ENCODE results near the gene ALDOC.

ALDOC gene

DNA sequence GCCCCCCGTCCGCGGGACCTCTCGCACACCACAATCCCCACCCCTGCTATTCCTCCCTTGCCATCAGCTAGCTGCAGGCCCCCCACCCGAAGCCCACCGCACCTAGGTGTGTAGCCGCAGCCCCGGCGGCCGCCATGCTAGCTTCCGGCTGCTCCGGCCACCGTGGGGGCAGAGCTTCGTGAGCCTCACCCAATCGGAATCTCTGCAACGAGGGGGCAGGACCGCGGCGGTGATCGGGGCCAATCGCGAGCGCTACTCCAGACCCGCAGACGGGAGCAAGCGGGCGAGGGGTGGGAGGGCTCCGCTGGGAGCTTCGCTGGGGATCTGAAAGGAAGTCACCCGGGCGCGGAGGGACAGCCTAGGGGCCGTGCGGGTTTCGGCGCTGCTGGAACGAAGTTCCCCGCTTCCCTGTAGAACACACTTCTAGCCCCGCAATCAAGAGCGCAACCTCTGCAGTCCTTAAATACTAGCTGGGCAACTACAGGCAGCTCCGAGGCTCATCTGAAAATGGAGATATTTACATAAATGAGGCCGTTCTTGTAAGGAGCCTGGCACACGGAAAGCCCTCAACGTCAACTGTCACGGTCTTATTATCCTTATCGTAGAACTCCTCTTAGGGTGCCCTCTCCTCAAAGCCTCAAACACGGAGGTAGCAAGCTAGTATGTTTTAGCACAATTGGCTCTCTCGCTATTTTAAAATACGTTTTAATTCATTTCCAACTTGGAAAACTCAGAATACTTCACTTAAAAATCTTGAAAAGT is 5.2 kb downstream of the ALDOC start, which contains the start of gene PIGS:
PIGS (minus strand) TSS at position 164 of the 762 bp plus-strand sequence; CDS start at position 136, 28 bp downstream.
- Histone ChIP-seq H3K4me1 (ENCODE audit: low read length) (peaks cover 26% of the 10 kb centered on the region), H3K36me3 (replicated peaks; ENCODE audit: insufficient read depth, low read length) (no peaks in the 10 kb centered on the region; the same call in 1 of the 2 replicates), H4K20me1 (ENCODE audit: insufficient read depth, low read length) (no peaks in the 10 kb centered on the region; the same call in 1 of the 2 replicates), H3K27ac (ENCODE audit: low read length) (peak within 1 kb of the TSS; percentile 67; the same call in 1 of the 2 replicates), H3K79me2 (ENCODE audit: low read length) (peaks cover 41% of the 10 kb centered on the region), H3F3A (ENCODE audit: insufficient read depth, low read length) (0 out of 2 replicates have a peak, but pooled peaks cover 15% of the 10 kb centered on the region), H3K9ac (ENCODE audit: low read length) (peak within 1 kb of the TSS; percentile 92), H3K27me3 (replicated peaks; ENCODE audit: insufficient read depth, low read length) (no peaks in the 10 kb centered on the region), H3K9me2 (replicated peaks; ENCODE audit: insufficient read depth, low read length) (no peaks in the 10 kb centered on the region), H3K4me3 (ENCODE audit: low read length) (peak within 1 kb of the TSS; percentile 99), H3K4me2 (ENCODE audit: low read depth, low read length) (peak within 1 kb of the TSS; percentile 93), H2AFZ (ENCODE audit: low read length) (peak within 1 kb of the TSS; percentile 95), H3K9me3 (replicated peaks; ENCODE audit: insufficient read depth, low read length) (no peaks in the 10 kb centered on the region)
- DNase-seq, result peak; percentile 95
- TF ChIP-seq EZH2 (optimal IDR thresholded peaks at IDR 0.05; ENCODE audit: low read depth, low read length), result no peak
- TF ChIP-seq EZH2phosphoT487 (IDR thresholded peaks at IDR 0.05; ENCODE audit: low read length), result no peak
- TF ChIP-seq, protein P1, sequence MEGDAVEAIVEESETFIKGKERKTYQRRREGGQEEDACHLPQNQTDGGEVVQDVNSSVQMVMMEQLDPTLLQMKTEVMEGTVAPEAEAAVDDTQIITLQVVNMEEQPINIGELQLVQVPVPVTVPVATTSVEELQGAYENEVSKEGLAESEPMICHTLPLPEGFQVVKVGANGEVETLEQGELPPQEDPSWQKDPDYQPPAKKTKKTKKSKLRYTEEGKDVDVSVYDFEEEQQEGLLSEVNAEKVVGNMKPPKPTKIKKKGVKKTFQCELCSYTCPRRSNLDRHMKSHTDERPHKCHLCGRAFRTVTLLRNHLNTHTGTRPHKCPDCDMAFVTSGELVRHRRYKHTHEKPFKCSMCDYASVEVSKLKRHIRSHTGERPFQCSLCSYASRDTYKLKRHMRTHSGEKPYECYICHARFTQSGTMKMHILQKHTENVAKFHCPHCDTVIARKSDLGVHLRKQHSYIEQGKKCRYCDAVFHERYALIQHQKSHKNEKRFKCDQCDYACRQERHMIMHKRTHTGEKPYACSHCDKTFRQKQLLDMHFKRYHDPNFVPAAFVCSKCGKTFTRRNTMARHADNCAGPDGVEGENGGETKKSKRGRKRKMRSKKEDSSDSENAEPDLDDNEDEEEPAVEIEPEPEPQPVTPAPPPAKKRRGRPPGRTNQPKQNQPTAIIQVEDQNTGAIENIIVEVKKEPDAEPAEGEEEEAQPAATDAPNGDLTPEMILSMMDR (IDR thresholded peaks at IDR 0.05; ENCODE audit: low read length), result no peak

DNA sequence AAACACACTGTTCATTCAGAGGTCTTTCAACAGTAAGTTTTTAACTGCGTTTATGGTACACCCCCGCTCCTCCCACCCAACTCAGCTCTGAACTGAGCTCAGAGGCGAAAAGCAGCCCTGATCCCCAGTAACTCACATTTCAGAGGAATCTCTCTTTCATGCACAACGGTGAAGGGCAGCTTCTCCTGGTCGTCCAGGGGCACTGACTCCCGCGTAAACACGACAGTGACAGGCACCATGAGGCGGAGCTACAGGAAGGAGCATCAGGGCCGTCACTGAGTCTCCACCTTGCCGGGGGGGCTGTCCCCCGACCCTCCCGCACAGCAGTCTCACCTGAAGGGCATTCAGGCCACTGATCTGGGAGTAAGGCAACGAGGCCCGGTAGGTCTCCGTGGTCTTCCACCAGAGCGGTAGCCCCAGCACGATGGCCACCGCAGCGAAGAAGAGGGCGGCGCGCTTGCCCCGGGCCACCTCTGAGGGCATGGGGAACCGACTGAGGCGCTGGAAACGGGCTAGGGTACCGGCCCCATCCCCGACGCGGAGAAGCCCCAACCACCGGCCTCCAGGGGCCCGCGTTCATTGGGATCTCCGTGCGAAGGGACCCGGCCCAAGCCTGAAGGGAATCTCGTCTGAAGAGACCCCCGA is 5.9 kb downstream of the ALDOC start:
- Histone ChIP-seq H3F3A (ENCODE audit: insufficient read depth, low read length) (0 out of 2 replicates have a peak, but pooled peaks cover 15% of the 10 kb centered on the region), H3K4me3 (ENCODE audit: low read length) (peak overlapping the region; percentile 99), H3K4me1 (ENCODE audit: low read length) (peaks cover 26% of the 10 kb centered on the region), H3K27ac (ENCODE audit: low read length) (peak overlapping the region; percentile 67; the same call in 1 of the 2 replicates), H3K9me3 (replicated peaks; ENCODE audit: insufficient read depth, low read length) (no peaks in the 10 kb centered on the region), H3K9me2 (replicated peaks; ENCODE audit: insufficient read depth, low read length) (no peaks in the 10 kb centered on the region), H3K36me3 (replicated peaks; ENCODE audit: insufficient read depth, low read length) (no peaks in the 10 kb centered on the region; the same call in 1 of the 2 replicates), H2AFZ (ENCODE audit: low read length) (peak overlapping the region; percentile 95), H3K9ac (ENCODE audit: low read length) (peak overlapping the region; percentile 92), H4K20me1 (ENCODE audit: insufficient read depth, low read length) (no peaks in the 10 kb centered on the region; the same call in 1 of the 2 replicates), H3K27me3 (replicated peaks; ENCODE audit: insufficient read depth, low read length) (no peaks in the 10 kb centered on the region), H3K79me2 (ENCODE audit: low read length) (peaks cover 48% of the 10 kb centered on the region), H3K4me2 (ENCODE audit: low read depth, low read length) (peak overlapping the region; percentile 71)
- TF ChIP-seq, protein P1 (IDR thresholded peaks at IDR 0.05; ENCODE audit: low read length), result no peak
- no peak for TF ChIP-seq EZH2phosphoT487 (IDR thresholded peaks at IDR 0.05; ENCODE audit: low read length)
- no peak for TF ChIP-seq EZH2 (optimal IDR thresholded peaks at IDR 0.05; ENCODE audit: low read depth, low read length)
- DNase-seq, result peak; percentile 47

DNA sequence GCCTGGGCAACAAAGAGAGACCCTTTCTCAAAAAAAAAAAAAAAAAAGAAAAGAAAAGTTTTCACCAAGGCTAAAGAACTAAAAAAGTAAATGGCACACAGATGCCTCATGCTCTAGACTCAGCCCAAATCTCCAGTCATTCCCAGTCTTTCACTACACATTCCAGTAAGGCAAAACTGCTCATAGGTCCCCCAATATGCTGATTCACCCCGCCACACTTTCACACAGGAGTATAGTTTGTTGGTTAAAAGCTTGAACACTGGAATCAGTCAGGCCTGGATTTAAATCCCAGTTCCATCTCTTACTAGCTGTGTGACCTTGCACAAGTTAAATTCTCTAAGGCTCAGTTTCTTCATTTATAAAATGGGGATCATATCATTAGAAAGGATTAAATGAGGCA is 7.2 kb downstream of the ALDOC start:
- Histone ChIP-seq H3K27ac (ENCODE audit: low read length) (no peak overlapping the region), H3K9me3 (replicated peaks; ENCODE audit: insufficient read depth, low read length) (no peaks in the 10 kb centered on the region), H3F3A (ENCODE audit: insufficient read depth, low read length) (0 out of 2 replicates have a peak, but pooled peaks cover 15% of the 10 kb centered on the region), H4K20me1 (ENCODE audit: insufficient read depth, low read length) (no peaks in the 10 kb centered on the region; the same call in 1 of the 2 replicates), H3K4me1 (ENCODE audit: low read length) (peaks cover 26% of the 10 kb centered on the region), H3K79me2 (ENCODE audit: low read length) (peaks cover 61% of the 10 kb centered on the region), H3K4me3 (ENCODE audit: low read length) (peak overlapping the region; percentile 99; the same call in 1 of the 2 replicates), H3K36me3 (replicated peaks; ENCODE audit: insufficient read depth, low read length) (no peaks in the 10 kb centered on the region; the same call in 1 of the 2 replicates), H3K9me2 (replicated peaks; ENCODE audit: insufficient read depth, low read length) (no peaks in the 10 kb centered on the region), H3K27me3 (replicated peaks; ENCODE audit: insufficient read depth, low read length) (no peaks in the 10 kb centered on the region), H3K4me2 (ENCODE audit: low read depth, low read length) (peak overlapping the region; percentile 71; the same call in 1 of the 2 replicates), H2AFZ (ENCODE audit: low read length) (no peak overlapping the region), H3K9ac (ENCODE audit: low read length) (no peak overlapping the region)
- no peak for DNase-seq
- TF ChIP-seq EZH2phosphoT487 (IDR thresholded peaks at IDR 0.05; ENCODE audit: low read length) (no peak), EZH2 (optimal IDR thresholded peaks at IDR 0.05; ENCODE audit: low read depth, low read length) (no peak)
- TF ChIP-seq, protein P1 (IDR thresholded peaks at IDR 0.05; ENCODE audit: low read length), result no peak
